ENCODE results near the gene SLC5A5.

DNA sequence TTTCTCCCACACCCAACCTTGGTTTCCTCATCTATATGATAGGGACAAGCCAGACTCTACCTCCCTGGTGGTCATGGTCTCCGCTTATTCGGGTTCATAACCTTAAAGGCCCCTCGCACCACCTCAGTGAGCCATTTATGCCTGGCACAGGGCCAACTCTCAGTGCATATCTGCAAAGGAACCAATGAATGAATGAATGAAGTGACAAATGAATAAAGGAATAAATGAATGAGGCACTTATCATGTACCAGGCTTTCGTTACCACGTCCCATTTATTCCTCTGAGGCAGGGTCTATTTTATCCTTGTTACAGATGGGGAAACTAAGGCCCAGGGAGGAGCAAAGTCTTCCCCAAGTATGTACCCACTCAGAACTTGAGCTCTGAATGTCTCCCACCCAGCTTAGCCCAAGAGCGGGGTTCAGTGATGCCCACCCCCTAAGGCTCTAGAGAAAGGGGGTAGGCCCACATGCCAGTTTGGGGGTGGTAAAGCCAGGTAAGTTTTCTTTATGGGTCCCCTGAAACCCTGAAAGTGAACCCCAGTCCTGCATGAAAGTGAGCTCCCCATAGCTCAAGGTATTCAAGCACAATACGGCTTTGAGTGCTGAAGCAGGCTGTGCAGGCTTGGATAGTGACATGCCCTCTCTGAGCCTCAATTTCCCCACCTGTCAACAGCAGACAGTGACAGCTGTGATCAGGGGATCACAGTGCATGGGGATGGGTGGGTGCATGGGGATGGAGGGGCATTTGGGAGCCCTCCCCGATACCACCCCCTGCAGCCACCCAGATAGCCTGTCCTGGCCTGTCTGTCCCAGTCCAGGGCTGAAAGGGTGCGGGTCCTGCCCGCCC is 490 bp upstream of the SLC5A5 start:
- no peak for TF ChIP-seq POLR2A (IDR thresholded peaks at IDR 0.05)
- TF ChIP-seq, protein P1, sequence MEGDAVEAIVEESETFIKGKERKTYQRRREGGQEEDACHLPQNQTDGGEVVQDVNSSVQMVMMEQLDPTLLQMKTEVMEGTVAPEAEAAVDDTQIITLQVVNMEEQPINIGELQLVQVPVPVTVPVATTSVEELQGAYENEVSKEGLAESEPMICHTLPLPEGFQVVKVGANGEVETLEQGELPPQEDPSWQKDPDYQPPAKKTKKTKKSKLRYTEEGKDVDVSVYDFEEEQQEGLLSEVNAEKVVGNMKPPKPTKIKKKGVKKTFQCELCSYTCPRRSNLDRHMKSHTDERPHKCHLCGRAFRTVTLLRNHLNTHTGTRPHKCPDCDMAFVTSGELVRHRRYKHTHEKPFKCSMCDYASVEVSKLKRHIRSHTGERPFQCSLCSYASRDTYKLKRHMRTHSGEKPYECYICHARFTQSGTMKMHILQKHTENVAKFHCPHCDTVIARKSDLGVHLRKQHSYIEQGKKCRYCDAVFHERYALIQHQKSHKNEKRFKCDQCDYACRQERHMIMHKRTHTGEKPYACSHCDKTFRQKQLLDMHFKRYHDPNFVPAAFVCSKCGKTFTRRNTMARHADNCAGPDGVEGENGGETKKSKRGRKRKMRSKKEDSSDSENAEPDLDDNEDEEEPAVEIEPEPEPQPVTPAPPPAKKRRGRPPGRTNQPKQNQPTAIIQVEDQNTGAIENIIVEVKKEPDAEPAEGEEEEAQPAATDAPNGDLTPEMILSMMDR (IDR thresholded peaks at IDR 0.05), result no peak

Data from testis (tissue), 2 donors.